ENCODE data around the gene USP5. TPM values are rescaled to one million over a fixed set of nuclear protein-coding genes. Genes with fewer than 3 reads are reported as not detected.

The USP5 gene
- total RNA-seq, 2 experiments from 2014 or later = 98.8 to 129 TPM

DNA sequence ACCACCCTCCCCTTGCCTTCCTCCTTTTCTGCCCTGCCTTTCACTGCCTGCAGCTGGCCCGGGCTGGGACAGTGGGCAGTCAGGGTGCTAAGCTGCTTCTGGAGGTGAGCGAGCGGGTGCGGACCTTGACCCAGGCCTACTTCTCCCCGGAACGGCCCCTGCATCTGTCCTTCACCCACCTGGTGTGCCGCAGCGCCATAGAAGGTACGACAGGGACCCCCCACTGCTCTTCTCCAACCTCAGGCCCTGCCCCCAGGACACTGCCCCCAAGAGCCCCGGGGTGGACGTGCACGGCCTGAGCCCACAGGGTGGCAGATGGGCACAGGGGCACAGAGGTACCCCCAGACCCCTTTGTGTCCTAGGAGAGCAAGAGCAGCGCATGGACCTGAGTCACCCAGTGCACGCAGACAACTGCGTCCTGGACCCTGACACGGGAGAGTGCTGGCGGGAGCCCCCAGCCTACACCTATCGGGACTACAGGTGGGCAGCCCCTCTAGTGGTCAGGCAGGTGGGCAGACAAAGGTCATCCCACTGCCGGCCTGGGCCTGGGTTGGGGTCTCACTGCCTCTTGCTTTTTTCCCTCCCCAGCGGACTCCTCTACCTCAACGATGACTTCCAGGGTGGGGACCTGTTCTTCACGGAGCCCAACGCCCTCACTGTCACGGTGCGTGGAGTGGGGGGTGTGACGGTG lies 14.4 kb upstream of the USP5 start:
- ATAC-seq = no peak
- no peak overlapping the region for H3K27ac Mint-ChIP-seq

DNA sequence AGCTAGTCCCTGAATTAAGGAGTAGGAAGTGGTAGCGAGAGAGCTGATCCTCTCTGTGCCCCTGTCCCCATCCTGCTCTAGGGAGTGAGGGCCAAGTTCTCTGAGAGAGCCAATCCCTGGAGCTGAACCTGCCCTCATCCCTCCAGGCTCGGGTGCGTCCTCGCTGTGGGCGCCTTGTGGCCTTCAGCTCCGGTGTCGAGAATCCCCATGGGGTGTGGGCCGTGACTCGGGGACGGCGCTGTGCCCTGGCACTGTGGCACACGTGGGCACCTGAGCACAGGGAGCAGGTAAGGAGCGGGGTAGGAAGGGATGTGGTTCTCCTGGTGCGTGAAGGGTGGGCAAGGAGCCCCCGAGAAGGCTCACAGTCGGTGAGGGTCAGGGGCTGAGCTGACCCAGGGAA lies 13.1 kb upstream of the USP5 start:
- DNase-seq (no peak), ATAC-seq (no peak)
- Mint-ChIP-seq H3K4me1 (peaks cover 5% of the 10 kb centered on the region), H3K36me3 (no peaks in the 10 kb centered on the region), H3K9me3 (ENCODE audit: low read depth) (no peaks in the 10 kb centered on the region), H3K4me3 (no peak overlapping the region), H3K27me3 (no peaks in the 10 kb centered on the region), H3K27ac (no peak overlapping the region)
- CTCF ChIA-PET = interaction anchor here (0.5 to 7.9 kb wide), 4 partner anchors 13 to 85 kb away, joined by 3 to 61 read pairs (median 10); partner anchors contain the start of genes MLF2, P3H3 and USP5

More for the DNA sequence above, 14.4 kb upstream of the USP5 start:
- CTCF ChIA-PET = interaction anchor here (1.3 to 7.9 kb wide), 5 partner anchors 11 to 284 kb away, joined by 4 to 61 read pairs (median 30); partner anchors contain the start of genes CDCA3, MLF2, P3H3 and TPI1
- no peak overlapping the region for H3K4me3 Mint-ChIP-seq
- no peaks in the 10 kb centered on the region for H3K27me3 Mint-ChIP-seq
- peaks cover 5% of the 10 kb centered on the region for H3K4me1 Mint-ChIP-seq
- no peak for DNase-seq
- no peaks in the 10 kb centered on the region for H3K9me3 Mint-ChIP-seq (ENCODE audit: low read depth)
- no peaks in the 10 kb centered on the region for H3K36me3 Mint-ChIP-seq

DNA sequence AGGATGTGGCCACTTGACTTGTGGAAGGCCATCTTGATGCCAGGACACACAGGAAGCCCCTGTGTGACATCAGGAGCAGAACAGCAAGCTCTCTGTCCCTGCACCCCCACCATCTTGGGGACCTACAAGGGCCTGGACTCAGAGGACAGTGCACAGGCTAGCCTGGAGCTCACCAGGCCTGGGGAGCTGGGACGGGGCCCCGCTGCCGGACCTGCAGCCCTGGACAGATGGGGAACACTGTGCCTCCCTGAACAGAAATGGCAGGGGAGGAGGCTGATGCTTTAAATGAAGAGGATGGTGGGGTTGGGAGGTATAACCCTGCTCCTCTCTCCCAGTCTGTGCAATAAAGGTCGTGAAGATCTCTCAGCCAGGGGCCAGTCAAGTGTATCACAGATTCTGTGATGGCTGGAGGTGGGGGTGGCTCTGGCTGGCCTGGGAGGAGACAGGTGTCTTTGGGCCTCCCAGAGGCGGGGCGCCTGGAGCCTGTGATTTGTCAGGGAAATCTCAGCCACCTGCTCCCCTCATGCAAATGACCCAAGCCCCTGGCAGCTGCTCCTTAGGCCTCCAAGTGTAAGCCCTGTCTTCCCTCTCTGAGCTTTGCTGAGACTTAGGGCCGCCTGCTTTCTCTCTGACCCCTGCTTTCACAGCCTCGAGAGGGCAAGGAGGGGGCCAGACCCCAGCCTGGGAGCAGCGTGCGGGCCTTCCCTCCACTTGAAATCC lies 12.3 kb upstream of the USP5 start:
- CTCF ChIA-PET = interaction anchor here (0.8 to 7.9 kb wide), 4 partner anchors 9 to 86 kb away, joined by 3 to 61 read pairs (median 10); partner anchors contain the start of genes MLF2, P3H3 and USP5
- Mint-ChIP-seq H3K4me1 (peaks cover 3% of the 10 kb centered on the region), H3K4me3 (no peak overlapping the region)

DNA sequence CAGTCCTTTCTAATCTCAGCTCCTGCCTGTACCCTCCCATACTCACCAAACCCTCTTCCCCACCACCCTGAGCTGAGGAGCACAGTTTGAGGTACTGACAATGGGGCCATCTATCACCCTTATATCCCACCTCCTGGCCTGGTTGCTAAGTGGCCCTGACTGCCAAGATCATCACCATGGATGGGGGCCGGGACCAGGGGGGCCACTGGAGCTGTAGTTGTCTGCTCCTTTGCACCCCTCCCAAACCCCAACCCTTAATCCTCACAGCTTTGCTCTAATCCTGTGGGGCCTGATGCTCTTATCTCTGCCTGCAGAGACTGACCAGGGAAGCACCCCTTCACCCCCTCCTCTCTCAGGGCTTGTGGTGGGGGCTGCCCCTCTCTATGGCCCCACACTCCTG lies 11.6 kb upstream of the USP5 start:
- Mint-ChIP-seq H3K27me3 (no peaks in the 10 kb centered on the region), H3K27ac (no peak overlapping the region), H3K4me3 (no peak overlapping the region), H3K9me3 (ENCODE audit: low read depth) (no peaks in the 10 kb centered on the region), H3K36me3 (peaks cover 1% of the 10 kb centered on the region), H3K4me1 (peaks cover 3% of the 10 kb centered on the region)
- CTCF ChIA-PET = interaction anchor here (0.8 to 7.9 kb wide), 4 partner anchors 8 to 87 kb away, joined by 3 to 61 read pairs (median 10); partner anchors contain the start of genes MLF2, P3H3 and USP5
- ATAC-seq (no peak), DNase-seq (no peak)

More for the DNA sequence above, 12.3 kb upstream of the USP5 start:
- no peak for DNase-seq
- Mint-ChIP-seq H3K27me3 (no peaks in the 10 kb centered on the region), H3K36me3 (no peaks in the 10 kb centered on the region), H3K9me3 (ENCODE audit: low read depth) (no peaks in the 10 kb centered on the region), H3K27ac (no peak overlapping the region)
- ATAC-seq = no peak

GRCh38 chr12:6840761-6841515 lies 11.0 kb upstream of the USP5 start, which contains the start of gene GNB3:
TSS of gene GNB3 (plus strand) at chr12:6840925. CDS start at chr12:6841288, 363 bp downstream.
- H3K4me3 Mint-ChIP-seq = no peak within 1 kb of the TSS
- DNase-seq (no peak), ATAC-seq (no peak)
- no peaks in the 10 kb centered on the region for H3K9me3 Mint-ChIP-seq (ENCODE audit: low read depth)
- H3K36me3 Mint-ChIP-seq = peaks cover 3% of the 10 kb centered on the region
- no peaks in the 10 kb centered on the region for H3K4me1 Mint-ChIP-seq
- H3K27ac Mint-ChIP-seq = no peak within 1 kb of the TSS
- H3K27me3 Mint-ChIP-seq = no peaks in the 10 kb centered on the region
- CTCF ChIA-PET = interaction anchor here (2.0 to 7.9 kb wide), 3 partner anchors 11 to 88 kb away, joined by 6 to 61 read pairs (median 13); partner anchors contain the start of genes MLF2, P3H3 and USP5

GRCh38 chr12:6842075-6842474 lies 9.9 kb upstream of the USP5 start:
- Mint-ChIP-seq H3K36me3 (peaks cover 7% of the 10 kb centered on the region), H3K9me3 (ENCODE audit: low read depth) (no peaks in the 10 kb centered on the region), H3K27ac (no peak overlapping the region), H3K4me3 (no peak overlapping the region), H3K4me1 (no peaks in the 10 kb centered on the region), H3K27me3 (no peaks in the 10 kb centered on the region)
- ATAC-seq (no peak), DNase-seq (no peak)
- CTCF ChIA-PET = interaction anchor here (1.1 to 4.5 kb wide), 3 partner anchors 8 to 89 kb away, joined by 6 to 25 read pairs (median 8); partner anchors contain the start of genes MLF2 and P3H3

DNA sequence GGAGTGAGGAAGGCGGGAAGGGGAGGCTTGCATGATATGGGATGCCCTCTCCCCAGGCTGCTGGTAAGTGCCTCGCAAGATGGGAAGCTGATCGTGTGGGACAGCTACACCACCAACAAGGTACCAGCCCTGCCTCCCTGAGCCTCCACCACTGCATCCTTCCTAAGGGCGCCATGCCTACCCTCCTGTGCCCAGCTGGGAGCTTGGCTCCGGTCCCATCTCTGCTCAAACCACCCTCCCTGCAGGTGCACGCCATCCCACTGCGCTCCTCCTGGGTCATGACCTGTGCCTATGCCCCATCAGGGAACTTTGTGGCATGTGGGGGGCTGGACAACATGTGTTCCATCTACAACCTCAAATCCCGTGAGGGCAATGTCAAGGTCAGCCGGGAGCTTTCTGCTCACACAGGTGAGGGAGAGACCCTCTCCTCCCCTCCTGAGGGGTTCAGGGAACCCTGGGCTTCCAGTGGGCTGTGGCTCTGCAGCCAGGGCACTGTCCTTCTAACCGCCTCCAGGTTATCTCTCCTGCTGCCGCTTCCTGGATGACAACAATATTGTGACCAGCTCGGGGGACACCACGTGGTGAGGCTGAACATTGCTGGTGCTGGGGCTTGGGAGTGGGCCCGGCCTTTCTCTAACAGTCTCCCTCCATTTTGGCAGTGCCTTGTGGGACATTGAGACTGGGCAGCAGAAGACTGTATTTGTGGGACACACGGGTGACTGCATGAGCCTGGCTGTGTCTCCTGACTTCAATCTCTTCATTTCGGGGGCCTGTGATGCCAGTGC lies 8.6 kb upstream of the USP5 start:
- no peaks in the 10 kb centered on the region for H3K9me3 Mint-ChIP-seq (ENCODE audit: low read depth)
- no peak overlapping the region for H3K4me3 Mint-ChIP-seq
- peaks cover 3% of the 10 kb centered on the region for H3K4me1 Mint-ChIP-seq
- H3K27me3 Mint-ChIP-seq = no peaks in the 10 kb centered on the region
- no peak overlapping the region for H3K27ac Mint-ChIP-seq
- H3K36me3 Mint-ChIP-seq = peaks cover 15% of the 10 kb centered on the region
- DNase-seq = no peak
- ATAC-seq = no peak
- CTCF ChIA-PET = interaction anchor here (0.8 to 4.5 kb wide), 6 partner anchors 9 to 90 kb away, joined by 3 to 25 read pairs (median 4); partner anchors contain the start of gene MLF2

- no peaks in the 10 kb centered on the region for H3K27me3 Mint-ChIP-seq
- H3K9me3 Mint-ChIP-seq (ENCODE audit: low read depth) = no peaks in the 10 kb centered on the region
- DNase-seq (no peak), ATAC-seq (no peak)
- CTCF ChIA-PET = interaction anchor here (1.2 to 4.5 kb wide), 2 partner anchors 11 to 92 kb away, joined by 4 to 25 read pairs; partner anchors contain the start of gene MLF2
- H3K27ac Mint-ChIP-seq = no peak overlapping the region
- H3K4me1 Mint-ChIP-seq = peaks cover 21% of the 10 kb centered on the region
- peaks cover 29% of the 10 kb centered on the region for H3K36me3 Mint-ChIP-seq
- H3K4me3 Mint-ChIP-seq = no peak overlapping the region
Observed at GRCh38 chr12:6845395-6845794, 6.6 kb upstream of the USP5 start.

- H3K4me3 Mint-ChIP-seq = no peak overlapping the region
- CTCF ChIA-PET = interaction anchor here (7.8 kb wide), 1 partner anchor 11 kb away, joined by 59 read pairs; no protein-coding TSS in a partner anchor
- H3K27me3 Mint-ChIP-seq = no peaks in the 10 kb centered on the region
- DNase-seq = no peak
- ATAC-seq = no peak
- H3K36me3 Mint-ChIP-seq = peaks cover 32% of the 10 kb centered on the region
- peaks cover 26% of the 10 kb centered on the region for H3K4me1 Mint-ChIP-seq
- no peaks in the 10 kb centered on the region for H3K9me3 Mint-ChIP-seq (ENCODE audit: low read depth)
- no peak overlapping the region for H3K27ac Mint-ChIP-seq
Observed at GRCh38 chr12:6846316-6846869, 5.6 kb upstream of the USP5 start.

GRCh38 chr12:6847676-6848075 lies 4.3 kb upstream of the USP5 start:
- Mint-ChIP-seq H3K27me3 (no peaks in the 10 kb centered on the region), H3K36me3 (peaks cover 32% of the 10 kb centered on the region), H3K9me3 (ENCODE audit: low read depth) (no peaks in the 10 kb centered on the region), H3K27ac (peak overlapping the region; percentile 3), H3K4me3 (no peak overlapping the region), H3K4me1 (peaks cover 27% of the 10 kb centered on the region)
- no peak for DNase-seq
- no peak for ATAC-seq
- CTCF ChIA-PET = interaction anchor here (0.9 to 7.8 kb wide), 3 partner anchors 13 to 94 kb away, joined by 3 to 59 read pairs (median 5); no protein-coding TSS in a partner anchor

DNA sequence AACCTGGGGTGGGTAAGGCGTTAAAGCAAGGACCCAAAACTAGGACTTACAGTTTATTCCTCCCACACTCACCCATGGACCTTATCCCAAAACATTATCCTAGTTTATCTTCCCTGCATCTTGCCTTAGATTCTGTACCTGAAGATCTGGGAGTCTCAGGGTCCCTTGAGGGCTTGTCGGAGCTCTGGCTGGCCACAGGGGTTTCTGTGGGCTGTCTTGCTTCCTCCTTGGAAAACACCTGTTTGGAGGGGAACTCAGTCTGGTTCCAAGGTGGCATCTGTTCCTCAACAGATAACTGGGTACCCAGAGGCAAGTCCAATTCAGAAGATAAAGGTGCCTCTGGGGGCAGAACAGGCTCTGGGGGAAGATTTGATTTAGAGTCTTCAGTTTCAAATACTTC lies 2.5 kb upstream of the USP5 start:
- Mint-ChIP-seq H3K4me1 (peaks cover 41% of the 10 kb centered on the region), H3K4me3 (peak overlapping the region; percentile 85), H3K9me3 (ENCODE audit: low read depth) (no peaks in the 10 kb centered on the region), H3K27me3 (no peaks in the 10 kb centered on the region), H3K27ac (peak overlapping the region; percentile 66), H3K36me3 (peaks cover 32% of the 10 kb centered on the region)
- DNase-seq (no peak), ATAC-seq (no peak)
- CTCF ChIA-PET = interaction anchor here (0.7 to 7.8 kb wide), 6 partner anchors 9 to 96 kb away, joined by 3 to 65 read pairs (median 4); partner anchors contain the start of gene SPSB2

Data from activated CD8-positive, alpha-beta memory T cell treated with anti-CD3 and anti-CD28 coated beads, Interleukin-2, amount 10 ng/mL, durations not matched to agents 7 days and 5 days (primary cell).